ENCODE measurements around the gene ZNF366. TPM values are rescaled to one million over a fixed set of nuclear protein-coding genes. Genes with fewer than 3 reads are reported as not detected.
"Not testable (repeated sequence)": the region's sequence is repeated elsewhere in the genome, so short reads cannot be mapped to it uniquely, and the experiment has no call there.

ZNF366 gene
- total RNA-seq, 4 donors from 2014 or later, result 0.29 to 20.5 (median 12.1) TPM

DNA sequence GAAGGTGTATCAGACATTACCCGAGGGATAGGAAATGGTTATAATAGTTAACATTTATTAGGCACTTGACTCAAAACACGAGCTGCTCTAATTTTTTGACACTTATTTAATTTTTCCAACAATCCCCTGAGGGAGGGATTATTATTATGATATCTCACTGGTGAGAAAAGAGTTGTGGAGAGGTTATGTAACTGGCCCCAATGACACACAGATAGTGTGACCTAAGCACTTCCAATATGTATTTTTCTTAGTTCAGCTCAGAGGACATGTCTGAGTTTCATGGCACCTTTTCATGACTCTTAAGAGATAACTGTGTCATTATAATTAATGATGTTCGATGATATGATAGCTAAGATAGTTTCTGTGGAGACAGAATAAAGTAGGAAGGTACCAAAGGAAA lies 100.1 kb downstream of the ZNF366 start:
- no peaks in the 10 kb centered on the region for H3K4me1 ChIP-seq
- TF ChIP-seq, protein P1, sequence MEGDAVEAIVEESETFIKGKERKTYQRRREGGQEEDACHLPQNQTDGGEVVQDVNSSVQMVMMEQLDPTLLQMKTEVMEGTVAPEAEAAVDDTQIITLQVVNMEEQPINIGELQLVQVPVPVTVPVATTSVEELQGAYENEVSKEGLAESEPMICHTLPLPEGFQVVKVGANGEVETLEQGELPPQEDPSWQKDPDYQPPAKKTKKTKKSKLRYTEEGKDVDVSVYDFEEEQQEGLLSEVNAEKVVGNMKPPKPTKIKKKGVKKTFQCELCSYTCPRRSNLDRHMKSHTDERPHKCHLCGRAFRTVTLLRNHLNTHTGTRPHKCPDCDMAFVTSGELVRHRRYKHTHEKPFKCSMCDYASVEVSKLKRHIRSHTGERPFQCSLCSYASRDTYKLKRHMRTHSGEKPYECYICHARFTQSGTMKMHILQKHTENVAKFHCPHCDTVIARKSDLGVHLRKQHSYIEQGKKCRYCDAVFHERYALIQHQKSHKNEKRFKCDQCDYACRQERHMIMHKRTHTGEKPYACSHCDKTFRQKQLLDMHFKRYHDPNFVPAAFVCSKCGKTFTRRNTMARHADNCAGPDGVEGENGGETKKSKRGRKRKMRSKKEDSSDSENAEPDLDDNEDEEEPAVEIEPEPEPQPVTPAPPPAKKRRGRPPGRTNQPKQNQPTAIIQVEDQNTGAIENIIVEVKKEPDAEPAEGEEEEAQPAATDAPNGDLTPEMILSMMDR (IDR thresholded peaks at IDR 0.05), result no peak
- TF ChIP-seq POLR2A (IDR thresholded peaks at IDR 0.05), result no peak
- no peaks in the 10 kb centered on the region for H3K27me3 ChIP-seq
- no peak overlapping the region for H3K4me3 ChIP-seq
- intact Hi-C loops (cut with DNase I; ENCODE audit: low total_unique reads), result no loop called here
- no peak for DNase-seq
- no peaks in the 10 kb centered on the region for H3K36me3 ChIP-seq
- no peak overlapping the region for H3K27ac ChIP-seq
- H3K9me3 ChIP-seq, result no peaks in the 10 kb centered on the region

DNA sequence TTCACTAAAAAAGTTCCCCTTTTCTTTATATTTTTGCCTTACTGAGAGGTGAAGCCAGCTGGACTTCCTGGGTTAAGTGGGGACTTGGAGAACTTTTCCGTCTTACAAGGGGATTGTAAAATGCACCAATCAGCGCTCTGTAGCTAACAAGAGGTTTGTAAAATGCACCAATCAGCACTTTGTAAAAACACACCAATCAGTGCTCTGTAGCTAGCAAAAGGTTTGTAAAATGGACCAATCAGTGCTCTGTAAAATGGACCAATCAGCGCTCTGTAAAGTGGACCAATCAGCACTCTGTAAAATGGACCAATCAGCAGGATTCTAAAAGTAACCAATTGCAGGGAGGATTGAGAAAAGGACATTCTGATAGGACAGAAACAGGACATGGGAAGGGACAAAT lies 102.4 kb downstream of the ZNF366 start:
- H3K36me3 ChIP-seq; H3K27ac ChIP-seq; H3K4me1 ChIP-seq; intact Hi-C loops (cut with DNase I; ENCODE audit: low total_unique reads); H3K27me3 ChIP-seq; H3K4me3 ChIP-seq; DNase-seq: not testable (repeated sequence)
- H3K9me3 ChIP-seq, result peaks cover 0 to 12% of the 10 kb centered on the region in 2 donors

DNA sequence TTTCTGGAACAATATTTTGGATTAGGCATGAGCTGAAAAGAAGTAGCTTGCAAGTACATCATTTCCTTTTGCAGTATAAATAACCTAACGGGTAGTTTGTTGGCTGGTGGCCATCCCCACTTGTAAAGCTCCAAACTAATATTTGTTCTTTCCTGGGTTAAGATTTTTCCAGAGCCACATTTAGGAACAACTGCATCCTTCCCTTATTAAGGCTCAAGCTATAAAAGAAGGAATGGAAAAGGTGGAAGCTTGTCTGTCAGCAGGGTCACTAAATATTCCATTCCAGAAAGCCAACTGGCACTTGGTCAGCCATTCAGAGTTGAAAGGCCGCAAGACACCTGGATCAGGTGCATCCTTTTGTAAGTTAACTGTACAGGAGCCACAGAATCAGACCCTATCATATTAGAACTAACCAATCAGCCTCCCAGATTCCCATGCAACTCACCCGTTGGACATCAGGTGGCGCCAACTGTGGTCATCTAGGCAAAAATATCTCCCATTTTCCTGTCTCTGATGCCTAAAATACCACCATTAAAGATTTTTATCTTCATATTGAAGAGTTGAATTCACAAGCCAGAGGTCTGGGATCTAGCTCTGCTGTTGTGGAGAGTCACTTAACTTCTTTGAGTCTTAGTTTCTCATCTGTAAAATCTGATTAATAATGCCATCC lies 104.1 kb downstream of the ZNF366 start:
- Histone ChIP-seq H3K36me3 (no peaks in the 10 kb centered on the region), H3K27me3 (no peaks in the 10 kb centered on the region), H3K9me3 (peaks cover 0 to 12% of the 10 kb centered on the region in 2 donors), H3K4me1 (no peaks in the 10 kb centered on the region), H3K4me3 (no peak overlapping the region), H3K27ac (peak overlapping the region in 1 of 2 donors; percentile 20)
- no peak for TF ChIP-seq POLR2A (IDR thresholded peaks at IDR 0.05)
- TF ChIP-seq, protein P1 (IDR thresholded peaks at IDR 0.05), result no peak
- DNase-seq, result peak in 1 of 2 donors; percentile 48
- intact Hi-C loops (cut with DNase I; ENCODE audit: low total_unique reads), result no loop called here

DNA sequence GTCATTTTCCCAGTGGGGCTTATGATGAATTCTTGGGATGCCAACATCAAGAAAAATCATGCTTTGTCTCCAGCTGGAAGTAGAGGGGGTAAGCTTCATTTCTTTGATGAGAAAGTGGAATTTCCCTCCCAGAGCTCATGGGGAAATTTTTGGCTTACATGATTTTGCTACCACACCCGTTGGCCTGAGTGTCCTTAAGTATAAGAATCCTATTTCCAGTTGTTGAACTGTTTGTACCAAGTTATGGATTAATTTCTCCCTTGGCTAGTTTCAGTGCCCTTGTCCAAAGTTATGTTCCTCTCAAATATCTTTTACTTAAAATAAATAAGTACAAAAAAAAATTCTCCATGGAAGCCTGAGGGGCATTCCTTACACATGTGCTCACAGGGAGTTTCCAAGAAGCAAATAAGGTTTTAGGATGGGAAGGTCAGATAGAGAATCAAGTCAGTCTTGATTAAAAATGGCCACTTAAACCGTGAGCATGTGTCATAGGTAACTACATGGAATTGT lies 104.8 kb downstream of the ZNF366 start:
- no peak for TF ChIP-seq POLR2A (IDR thresholded peaks at IDR 0.05)
- TF ChIP-seq, protein P1 (IDR thresholded peaks at IDR 0.05), result no peak
- Histone ChIP-seq H3K4me3 (no peak overlapping the region), H3K27ac (peak overlapping the region in 1 of 2 donors; percentile 20), H3K4me1 (no peaks in the 10 kb centered on the region), H3K9me3 (peaks cover 0 to 12% of the 10 kb centered on the region in 2 donors), H3K27me3 (no peaks in the 10 kb centered on the region), H3K36me3 (no peaks in the 10 kb centered on the region)
- no peak for DNase-seq
- intact Hi-C loops (cut with DNase I; ENCODE audit: low total_unique reads), result no loop called here

DNA sequence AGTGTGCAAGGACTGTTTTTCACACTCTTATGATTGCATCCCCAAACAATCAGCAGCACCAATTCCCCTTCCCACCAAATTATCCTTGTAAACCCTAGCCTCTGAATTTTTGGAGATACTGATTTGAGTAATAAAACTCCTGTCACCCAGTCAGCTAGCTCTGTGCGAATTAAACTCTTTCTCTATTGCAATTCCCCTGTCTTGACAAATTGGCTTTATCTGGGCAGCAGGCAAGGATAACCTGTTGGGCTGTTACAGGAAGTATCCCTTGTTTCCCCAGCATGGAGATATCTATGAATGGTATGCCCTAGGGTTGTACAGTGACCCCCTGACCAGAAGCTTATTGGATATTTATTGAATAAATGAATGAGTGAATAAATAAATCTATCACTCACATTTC lies 106.3 kb downstream of the ZNF366 start:
- no peak for DNase-seq
- Histone ChIP-seq H3K36me3 (no peaks in the 10 kb centered on the region), H3K27ac (no peak overlapping the region), H3K4me3 (no peak overlapping the region), H3K27me3 (no peaks in the 10 kb centered on the region), H3K9me3 (peaks cover 0 to 12% of the 10 kb centered on the region in 2 donors), H3K4me1 (no peaks in the 10 kb centered on the region)
- TF ChIP-seq POLR2A (IDR thresholded peaks at IDR 0.05), result no peak
- TF ChIP-seq, protein P1 (IDR thresholded peaks at IDR 0.05), result no peak
- intact Hi-C loops (cut with DNase I; ENCODE audit: low total_unique reads), result no loop called here

All from uterus (tissue), 4 donors.